Esophagus squamous epithelium (tissue), 4 donors: Measurements from ENCODE around the gene APOO.

Experiments used
- CTCF ChIP-seq, 6 experiments: fragments of 450-650 bp in 4 of 6; fragments of 200-600 bp in 2 of 6; sonication (generic) in 2 of 6; IDR thresholded peaks; one replicate each; pipeline ENCODE4 v1.5.1; 2016 to 2019; ENCODE audit warnings: antibody characterized with exemption in 6 of 6, mild to moderate bottlenecking in 4 of 6, moderate library complexity in 4 of 6
- POLR2A ChIP-seq, 4 donors: fragments of 450-650 bp; IDR thresholded peaks; one replicate each; pipeline ENCODE4 v1.6.1; 2017; ENCODE audit warnings: antibody characterized with exemption in 4 of 4, mild to moderate bottlenecking in 4 of 4, moderate library complexity in 3 of 4

GRCh38 chrX:23826216-23826615 is 81.5 kb downstream of the APOO start:
- TF ChIP-seq CTCF (IDR thresholded peaks at IDR 0.05) (no peak), POLR2A (IDR thresholded peaks at IDR 0.05) (no peak)
